ENCODE results near the gene CASP4. TPM values are rescaled to one million over a fixed set of nuclear protein-coding genes. Genes with fewer than 3 reads are reported as not detected.

Gene CASP4
- total RNA-seq, 1 donor from 2014 or later = 0.86 TPM

- Histone ChIP-seq H3K36me3 (ENCODE audit: insufficient read depth, low read length) (no peaks in the 10 kb centered on the region), H2AFZ (ENCODE audit: low read depth, low read length) (no peak overlapping the region), H3K4me3 (ENCODE audit: insufficient read depth, low read depth, low read length) (no peak overlapping the region), H3K9ac (ENCODE audit: low read length) (no peak overlapping the region), H4K20me1 (ENCODE audit: insufficient read depth, low read length) (no peaks in the 10 kb centered on the region), H3K27me3 (ENCODE audit: insufficient read depth, low read length) (no peaks in the 10 kb centered on the region), H3K4me2 (ENCODE audit: low read length) (no peak overlapping the region), H3K79me2 (ENCODE audit: insufficient read depth, low read length) (no peaks in the 10 kb centered on the region), H3K9me3 (ENCODE audit: insufficient read depth, low read depth, low read length) (no peaks in the 10 kb centered on the region), H3K4me1 (ENCODE audit: insufficient read depth, low read length) (no peaks in the 10 kb centered on the region), H3K27ac (ENCODE audit: low read depth, low read length) (no peak overlapping the region)
- no peaks in the 10 kb centered on the region for H3K9me3 Mint-ChIP-seq (ENCODE audit: unreplicated experiment)
- no peaks in the 10 kb centered on the region for H3K27me3 Mint-ChIP-seq (ENCODE audit: low read depth, unreplicated experiment)
- no peaks in the 10 kb centered on the region for H3K36me3 Mint-ChIP-seq (ENCODE audit: low read depth, unreplicated experiment)
- H3K4me3 Mint-ChIP-seq (ENCODE audit: unreplicated experiment) = no peak overlapping the region
- TF ChIP-seq EZH2 (IDR thresholded peaks at IDR 0.05; ENCODE audit: insufficient read depth, low read length) = no peak
- DNase-seq (ENCODE audit: low read depth) (no peak), FAIRE-seq (no peak)
- peaks cover 3% of the 10 kb centered on the region for H3K4me1 Mint-ChIP-seq (ENCODE audit: low read depth, unreplicated experiment)
- no peak overlapping the region for H3K27ac Mint-ChIP-seq (ENCODE audit: unreplicated experiment)
Observed at GRCh38 chr11:105000167-105000566, 31.8 kb upstream of the CASP4 start.

GRCh38 chr11:104999721-105000120 lies 31.3 kb upstream of the CASP4 start:
- Histone ChIP-seq H3K9me3 (ENCODE audit: insufficient read depth, low read depth, low read length) (no peaks in the 10 kb centered on the region), H3K36me3 (ENCODE audit: insufficient read depth, low read length) (no peaks in the 10 kb centered on the region), H3K4me1 (ENCODE audit: insufficient read depth, low read length) (no peaks in the 10 kb centered on the region), H3K4me2 (ENCODE audit: low read length) (no peak overlapping the region), H3K27me3 (ENCODE audit: insufficient read depth, low read length) (no peaks in the 10 kb centered on the region), H3K79me2 (ENCODE audit: insufficient read depth, low read length) (no peaks in the 10 kb centered on the region), H3K9ac (ENCODE audit: low read length) (no peak overlapping the region), H3K4me3 (ENCODE audit: insufficient read depth, low read depth, low read length) (no peak overlapping the region), H3K27ac (ENCODE audit: low read depth, low read length) (no peak overlapping the region), H4K20me1 (ENCODE audit: insufficient read depth, low read length) (no peaks in the 10 kb centered on the region), H2AFZ (ENCODE audit: low read depth, low read length) (no peak overlapping the region)
- Mint-ChIP-seq H3K36me3 (ENCODE audit: low read depth, unreplicated experiment) (no peaks in the 10 kb centered on the region), H3K27ac (ENCODE audit: unreplicated experiment) (no peak overlapping the region), H3K27me3 (ENCODE audit: low read depth, unreplicated experiment) (no peaks in the 10 kb centered on the region), H3K9me3 (ENCODE audit: unreplicated experiment) (no peaks in the 10 kb centered on the region), H3K4me1 (ENCODE audit: low read depth, unreplicated experiment) (no peaks in the 10 kb centered on the region), H3K4me3 (ENCODE audit: unreplicated experiment) (no peak overlapping the region)
- no peak for TF ChIP-seq CTCF (IDR thresholded peaks at IDR 0.05; ENCODE audit: insufficient read depth, low read depth, low read length)
- TF ChIP-seq EZH2 (IDR thresholded peaks at IDR 0.05; ENCODE audit: insufficient read depth, low read length) = no peak
- DNase-seq (ENCODE audit: low read depth) = no peak
- FAIRE-seq = no peak

GRCh38 chr11:104997288-104997687 lies 28.9 kb upstream of the CASP4 start:
- Histone ChIP-seq H4K20me1 (ENCODE audit: insufficient read depth, low read length) (no peaks in the 10 kb centered on the region), H3K4me3 (ENCODE audit: insufficient read depth, low read depth, low read length) (no peak overlapping the region), H3K27ac (ENCODE audit: low read depth, low read length) (no peak overlapping the region), H3K79me2 (ENCODE audit: insufficient read depth, low read length) (no peaks in the 10 kb centered on the region), H3K9ac (ENCODE audit: low read length) (no peak overlapping the region), H3K27me3 (ENCODE audit: insufficient read depth, low read length) (no peaks in the 10 kb centered on the region), H3K36me3 (ENCODE audit: insufficient read depth, low read length) (no peaks in the 10 kb centered on the region), H3K4me1 (ENCODE audit: insufficient read depth, low read length) (no peaks in the 10 kb centered on the region), H3K4me2 (ENCODE audit: low read length) (no peak overlapping the region), H2AFZ (ENCODE audit: low read depth, low read length) (no peak overlapping the region), H3K9me3 (ENCODE audit: insufficient read depth, low read depth, low read length) (no peaks in the 10 kb centered on the region)
- DNase-seq (ENCODE audit: low read depth) = no peak
- no peaks in the 10 kb centered on the region for H3K9me3 Mint-ChIP-seq (ENCODE audit: unreplicated experiment)
- no peak overlapping the region for H3K4me3 Mint-ChIP-seq (ENCODE audit: unreplicated experiment)
- no peaks in the 10 kb centered on the region for H3K27me3 Mint-ChIP-seq (ENCODE audit: low read depth, unreplicated experiment)
- no peak overlapping the region for H3K27ac Mint-ChIP-seq (ENCODE audit: unreplicated experiment)
- TF ChIP-seq CTCF (IDR thresholded peaks at IDR 0.05; ENCODE audit: insufficient read depth, low read depth, low read length) (no peak), EZH2 (IDR thresholded peaks at IDR 0.05; ENCODE audit: insufficient read depth, low read length) (no peak)
- no peak for FAIRE-seq
- no peaks in the 10 kb centered on the region for H3K4me1 Mint-ChIP-seq (ENCODE audit: low read depth, unreplicated experiment)
- H3K36me3 Mint-ChIP-seq (ENCODE audit: low read depth, unreplicated experiment) = no peaks in the 10 kb centered on the region

Measured in astrocyte (in vitro differentiated cells and primary cell).